HepG2 (cell line): ENCODE data around the gene PLK3. TPM values are rescaled to one million over a fixed set of nuclear protein-coding genes. Genes with fewer than 3 reads are reported as not detected.
A peak's percentile ranks its signal among the peaks of the same experiment; 100 is the strongest.

ENCODE experiments used
- CENPBD1 ChIP-seq: sonication (generic); formaldehyde crosslinking; IDR thresholded peaks from 2 replicates; pipeline ENCODE4 v1.8.0; 2022; ENCODE audit warnings: missing genetic modification reagents, low read depth, mild to moderate bottlenecking, borderline replicate concordance
- CHD2 ChIP-seq: IDR thresholded peaks from 2 replicates; pipeline ENCODE4 v1.6.1; 2011; ENCODE audit warnings: low read depth, low read length, improper control_type of control experiment
- ELK4 ChIP-seq: sonication (generic); formaldehyde crosslinking; IDR thresholded peaks from 2 replicates; pipeline ENCODE4 v1.9.0; 2021; ENCODE audit warnings: missing genetic modification reagents, borderline replicate concordance
- FOXJ3 ChIP-seq: sonication (generic); formaldehyde crosslinking; IDR thresholded peaks from 2 replicates; pipeline ENCODE4 v1.4.0; 2020; ENCODE audit warnings: missing genetic modification reagents, mild to moderate bottlenecking, borderline replicate concordance
- FOXK1 ChIP-seq: sonication (generic); formaldehyde crosslinking; IDR thresholded peaks from 2 replicates; pipeline ENCODE4 v1.4.0; 2020; ENCODE audit warnings: low read depth, missing genetic modification reagents, borderline replicate concordance
- GTF3A ChIP-seq: sonication (generic); formaldehyde crosslinking; conservative IDR thresholded peaks from 2 replicates; pipeline ENCODE4 v1.4.0; 2020; ENCODE audit warnings: mild to moderate bottlenecking, missing genetic modification reagents
- HOXA9 ChIP-seq: sonication (generic); formaldehyde crosslinking; IDR thresholded peaks from 2 replicates; pipeline ENCODE4 v1.8.1; 2022; ENCODE audit warnings: missing genetic modification reagents, mild to moderate bottlenecking, moderate library complexity, borderline replicate concordance
- MYPOP ChIP-seq: sonication (generic); formaldehyde crosslinking; IDR thresholded peaks from 2 replicates; pipeline ENCODE4 v1.8.1; 2023; ENCODE audit warnings: mild to moderate bottlenecking, moderate library complexity, missing genetic modification reagents
- PCBP2 ChIP-seq: fragments of 200-400 bp; formaldehyde crosslinking; optimal IDR thresholded peaks from 2 replicates; pipeline ENCODE3; 2018; ENCODE audit warnings: low read length, low read depth; ENCODE audit not compliant: poor library complexity, severe bottlenecking
- RARA ChIP-seq: IDR thresholded peaks from 2 replicates; pipeline ENCODE4 v1.6.1; 2016; ENCODE audit warnings: missing genetic modification reagents, missing compliant biosample characterization
- TCF7L2 ChIP-seq: IDR thresholded peaks from 2 replicates; pipeline ENCODE4 v1.6.1; 2011; ENCODE audit warnings: mild to moderate bottlenecking, low read depth, low read length, moderate library complexity
- TGIF2 ChIP-seq: IDR thresholded peaks from 2 replicates; pipeline ENCODE4 v1.6.1; 2016; ENCODE audit warnings: control low read depth, missing compliant biosample characterization
- ZBTB43 ChIP-seq: sonication (generic); formaldehyde crosslinking; conservative IDR thresholded peaks from 2 replicates; pipeline ENCODE4 v1.4.0; 2020; ENCODE audit warnings: missing genetic modification reagents
- ZNF788 ChIP-seq: sonication (generic); formaldehyde crosslinking; IDR thresholded peaks from 2 replicates; pipeline ENCODE4 v1.5.0; 2020; ENCODE audit warnings: mild to moderate bottlenecking, missing genetic modification reagents, borderline replicate concordance
- ZNF792 ChIP-seq: IDR thresholded peaks from 2 replicates; pipeline ENCODE4 v1.6.1; 2016
- ZSCAN21 ChIP-seq: sonication (generic); formaldehyde crosslinking; IDR thresholded peaks from 2 replicates; pipeline ENCODE4 v1.8.0; 2022; ENCODE audit warnings: mild to moderate bottlenecking, missing genetic modification reagents, moderate library complexity, borderline replicate concordance
- polyA plus RNA-seq, 8 experiments: library from polyadenylated mRNA; depleted of rRNA in 3 of 8; stranded (reverse) in 7 of 8; unstranded in 1 of 8; fragments of >200 nt; fragmentation: Illumina TruSeq in 4 of 8; extraction: Trizol in 4 of 8; gene quantifications; 2 replicates each; pipeline versions ENCODE4 v1.2.1 to v1.2.3, GENCODE V29; 2011 to 2016; ENCODE audit warnings: low read depth in 4 of 8, missing spikeins in 1 of 8, mixed read lengths in 1 of 8; ENCODE audit not compliant: insufficient read depth in 1 of 8
- total RNA-seq, 5 experiments: library from RNA; depleted of rRNA; stranded (reverse); fragments of >200 nt; fragmentation: Illumina TruSeq; extraction: Trizol; gene quantifications; 2 replicates each; pipeline ENCODE4 v1.2.3, GENCODE V29; 2016; ENCODE audit warnings: low read depth in 1 of 5
- TF ChIP-seq, protein P1 (sequence below): sonication (generic); formaldehyde crosslinking; IDR thresholded peaks from 2 replicates; pipeline ENCODE4 v1.4.0; 2020; ENCODE audit warnings: missing genetic modification reagents
- TF ChIP-seq, protein P2 (sequence below): IDR thresholded peaks from 2 replicates; pipeline ENCODE4 v1.6.1; 2018; ENCODE audit warnings: missing genetic modification reagents

The PLK3 gene
- total and polyA plus RNA-seq, 2 of the 13 experiments (the other 11 are each of a cell fraction or from before 2014, with no cell fraction given) = 9.8 to 16.9 TPM

DNA sequence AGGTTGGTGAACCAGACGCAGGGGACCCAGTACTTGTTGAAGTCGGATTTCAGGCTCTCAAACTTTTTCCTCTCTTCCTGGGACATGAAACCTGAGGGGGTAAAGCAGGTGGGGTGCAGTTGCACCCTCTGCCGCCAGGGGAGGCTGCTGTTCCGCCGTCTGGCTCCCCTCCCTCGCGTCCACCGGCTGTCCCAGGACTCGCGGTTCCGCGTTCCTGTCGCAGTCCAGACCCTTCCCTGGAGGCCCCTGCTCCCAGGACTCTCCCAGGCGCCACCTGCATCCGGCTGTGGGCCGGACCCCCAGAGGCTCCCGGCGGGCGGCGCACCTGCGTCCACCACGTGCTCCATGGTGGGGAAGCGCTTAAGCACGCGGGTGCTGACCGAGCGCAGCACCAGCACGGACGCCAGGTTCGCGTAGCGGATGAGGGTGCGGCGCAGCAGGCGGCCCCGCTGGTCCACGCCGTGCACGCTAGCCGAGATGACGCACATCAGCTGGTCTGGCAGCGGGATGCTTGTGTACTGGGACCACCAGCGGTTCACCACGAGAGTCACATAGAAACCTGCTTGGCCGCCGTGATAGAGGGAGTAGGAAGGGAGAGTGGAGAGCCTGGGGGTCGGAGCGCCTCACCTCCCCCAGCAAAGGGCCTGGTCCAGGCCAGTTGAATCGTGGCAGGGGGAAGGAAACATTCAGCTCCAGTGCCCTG is 13.9 kb upstream of the PLK3 start (continued):
- no peak for TF ChIP-seq CENPBD1 (CRISPR knock-in tag)
- TF ChIP-seq HOXA9 = no peak
- no peak for TF ChIP-seq ELK4
- TF ChIP-seq ZNF792 (CRISPR knock-in tag) = 0 out of 2 replicates have a peak, but pooled peaks have one; percentile 24
- no peak for TF ChIP-seq TGIF2 (CRISPR knock-in tag)
- TF ChIP-seq CHD2 = no peak
- peak; percentile 76; the same call in 1 of the 2 replicates for TF ChIP-seq ZSCAN21 (CRISPR knock-in tag)
- TF ChIP-seq ZBTB43 (CRISPR knock-in tag) = no peak
- TF ChIP-seq TCF7L2 = no peak
- TF ChIP-seq, protein P1, sequence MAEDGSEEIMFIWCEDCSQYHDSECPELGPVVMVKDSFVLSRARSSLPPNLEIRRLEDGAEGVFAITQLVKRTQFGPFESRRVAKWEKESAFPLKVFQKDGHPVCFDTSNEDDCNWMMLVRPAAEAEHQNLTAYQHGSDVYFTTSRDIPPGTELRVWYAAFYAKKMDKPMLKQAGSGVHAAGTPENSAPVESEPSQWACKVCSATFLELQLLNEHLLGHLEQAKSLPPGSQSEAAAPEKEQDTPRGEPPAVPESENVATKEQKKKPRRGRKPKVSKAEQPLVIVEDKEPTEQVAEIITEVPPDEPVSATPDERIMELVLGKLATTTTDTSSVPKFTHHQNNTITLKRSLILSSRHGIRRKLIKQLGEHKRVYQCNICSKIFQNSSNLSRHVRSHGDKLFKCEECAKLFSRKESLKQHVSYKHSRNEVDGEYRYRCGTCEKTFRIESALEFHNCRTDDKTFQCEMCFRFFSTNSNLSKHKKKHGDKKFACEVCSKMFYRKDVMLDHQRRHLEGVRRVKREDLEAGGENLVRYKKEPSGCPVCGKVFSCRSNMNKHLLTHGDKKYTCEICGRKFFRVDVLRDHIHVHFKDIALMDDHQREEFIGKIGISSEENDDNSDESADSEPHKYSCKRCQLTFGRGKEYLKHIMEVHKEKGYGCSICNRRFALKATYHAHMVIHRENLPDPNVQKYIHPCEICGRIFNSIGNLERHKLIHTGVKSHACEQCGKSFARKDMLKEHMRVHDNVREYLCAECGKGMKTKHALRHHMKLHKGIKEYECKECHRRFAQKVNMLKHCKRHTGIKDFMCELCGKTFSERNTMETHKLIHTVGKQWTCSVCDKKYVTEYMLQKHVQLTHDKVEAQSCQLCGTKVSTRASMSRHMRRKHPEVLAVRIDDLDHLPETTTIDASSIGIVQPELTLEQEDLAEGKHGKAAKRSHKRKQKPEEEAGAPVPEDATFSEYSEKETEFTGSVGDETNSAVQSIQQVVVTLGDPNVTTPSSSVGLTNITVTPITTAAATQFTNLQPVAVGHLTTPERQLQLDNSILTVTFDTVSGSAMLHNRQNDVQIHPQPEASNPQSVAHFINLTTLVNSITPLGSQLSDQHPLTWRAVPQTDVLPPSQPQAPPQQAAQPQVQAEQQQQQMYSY (CRISPR knock-in tag) = no peak
- TF ChIP-seq RARA (CRISPR knock-in tag) = no peak
- TF ChIP-seq MYPOP (CRISPR knock-in tag) = no peak
- TF ChIP-seq FOXK1 = 0 out of 2 replicates have a peak, but pooled peaks have one; percentile 18
- no peak; the same call in 1 of the 2 replicates for TF ChIP-seq ZNF788 (CRISPR knock-in tag)
- no peak for TF ChIP-seq FOXJ3 (CRISPR knock-in tag)
- no peak for TF ChIP-seq GTF3A (CRISPR knock-in tag)
- TF ChIP-seq, protein P2, sequence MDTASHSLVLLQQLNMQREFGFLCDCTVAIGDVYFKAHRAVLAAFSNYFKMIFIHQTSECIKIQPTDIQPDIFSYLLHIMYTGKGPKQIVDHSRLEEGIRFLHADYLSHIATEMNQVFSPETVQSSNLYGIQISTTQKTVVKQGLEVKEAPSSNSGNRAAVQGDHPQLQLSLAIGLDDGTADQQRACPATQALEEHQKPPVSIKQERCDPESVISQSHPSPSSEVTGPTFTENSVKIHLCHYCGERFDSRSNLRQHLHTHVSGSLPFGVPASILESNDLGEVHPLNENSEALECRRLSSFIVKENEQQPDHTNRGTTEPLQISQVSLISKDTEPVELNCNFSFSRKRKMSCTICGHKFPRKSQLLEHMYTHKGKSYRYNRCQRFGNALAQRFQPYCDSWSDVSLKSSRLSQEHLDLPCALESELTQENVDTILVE (CRISPR knock-in tag) = no peak
- TF ChIP-seq PCBP2 = no peak
